GM23338 (cell line): Measurements from ENCODE around the gene PLEKHM2. TPM values are rescaled to one million over a fixed set of nuclear protein-coding genes. Genes with fewer than 3 reads are reported as not detected.

Source experiments
- ATAC-seq: fragments of 200-7000 bp; cut with Tn5 transposase; 3 replicates; pipeline ENCODE4 v1.9.1; 2020
- DNase-seq: peaks from one replicate; pipeline ENCODE4 v3.0.0-alpha.2; 2015; ENCODE audit warnings: low spot score
- H2AFZ ChIP-seq: fragments of 200-600 bp; sonication (generic); 2 replicates; pipeline ENCODE4 v1.8.0; 2016; ENCODE audit warnings: antibody characterized with exemption, mild to moderate bottlenecking, moderate library complexity
- H3F3A ChIP-seq: fragments of 200-600 bp; sonication (generic); replicated peaks from 2 replicates; pipeline ENCODE4 v1.8.0; 2017; ENCODE audit warnings: antibody characterized with exemption, mixed run types, low read depth
- H3K27ac ChIP-seq: fragments of 200-600 bp; sonication (generic); 2 replicates; pipeline ENCODE4 v1.6.1; 2016; ENCODE audit warnings: low read depth
- H3K27me3 ChIP-seq: fragments of 200-600 bp; sonication (generic); 2 replicates; pipeline ENCODE4 v1.8.0; 2016; ENCODE audit warnings: mild to moderate bottlenecking, mixed run types, moderate library complexity; ENCODE audit not compliant: insufficient read depth
- H3K36me3 ChIP-seq: fragments of 200-600 bp; sonication (generic); 2 replicates; pipeline ENCODE4 v1.8.0; 2016; ENCODE audit warnings: mild to moderate bottlenecking; ENCODE audit not compliant: insufficient read depth
- H3K4me1 ChIP-seq: fragments of 200-600 bp; sonication (generic); 2 replicates; pipeline ENCODE4 v1.8.0; 2016; ENCODE audit warnings: mild to moderate bottlenecking, moderate library complexity; ENCODE audit not compliant: insufficient read depth
- H3K4me2 ChIP-seq: fragments of 200-600 bp; sonication (generic); 2 replicates; pipeline ENCODE4 v1.7.1; 2017; ENCODE audit warnings: mixed run types
- H3K4me3 ChIP-seq: fragments of 200-600 bp; sonication (generic); 2 replicates; pipeline ENCODE4 v1.6.1; 2016; ENCODE audit warnings: mixed run types
- H3K79me2 ChIP-seq: fragments of 200-600 bp; sonication (generic); replicated peaks from 2 replicates; pipeline ENCODE4 v1.8.0; 2017; ENCODE audit warnings: mild to moderate bottlenecking; ENCODE audit not compliant: insufficient read depth
- H3K9me2 ChIP-seq: fragments of 200-600 bp; sonication (generic); 2 replicates; pipeline ENCODE4 v1.8.0; 2017; ENCODE audit not compliant: insufficient read depth
- H4K20me1 ChIP-seq: fragments of 200-600 bp; sonication (generic); replicated peaks from 2 replicates; pipeline ENCODE4 v1.8.0; 2017; ENCODE audit warnings: mild to moderate bottlenecking; ENCODE audit not compliant: insufficient read depth
- H3K27ac Mint-ChIP-seq: 2 replicates; pipeline ENCODE4 v1.8.0; 2020; ENCODE audit warnings: inconsistent platforms, mild to moderate bottlenecking, moderate library complexity, mixed read lengths
- H3K27me3 Mint-ChIP-seq: 3 replicates; pipeline ENCODE4 v1.8.0; 2022; ENCODE audit warnings: low read depth, mild to moderate bottlenecking, moderate library complexity, mixed read lengths, inconsistent platforms; ENCODE audit not compliant: insufficient read depth, poor library complexity
- H3K36me3 Mint-ChIP-seq: 3 replicates; pipeline ENCODE4 v1.8.0; 2021; ENCODE audit warnings: low read depth, mild to moderate bottlenecking, inconsistent platforms, moderate library complexity, mixed read lengths
- H3K4me1 Mint-ChIP-seq: 3 replicates; pipeline ENCODE4 v1.8.0; 2020; ENCODE audit warnings: mild to moderate bottlenecking, inconsistent platforms, mixed read lengths
- H3K4me3 Mint-ChIP-seq: 3 replicates; pipeline ENCODE4 v1.8.0; 2021; ENCODE audit warnings: moderate library complexity, mild to moderate bottlenecking, inconsistent platforms, mixed read lengths
- H3K9me3 Mint-ChIP-seq: 3 replicates; pipeline ENCODE4 v1.8.0; 2020; ENCODE audit warnings: moderate library complexity, mild to moderate bottlenecking, inconsistent platforms, mixed read lengths
- CTCF ChIP-seq, 2 experiments: fragments of 200-600 bp in 1 of 2; sonication (generic) in 1 of 2; conservative IDR thresholded peaks; 2 replicates each; pipeline versions ENCODE4 v1.5.1 to v1.6.1; 2016 to 2017; ENCODE audit warnings: antibody characterized with exemption in 2 of 2, low read depth in 2 of 2, mild to moderate bottlenecking in 2 of 2, moderate library complexity in 1 of 2
- ETS1 ChIP-seq: IDR thresholded peaks from 2 replicates; pipeline ENCODE4 v1.6.1; 2016; ENCODE audit warnings: antibody characterized with exemption
- EZH2 ChIP-seq: fragments of 200-600 bp; sonication (generic); IDR thresholded peaks from one replicate; pipeline ENCODE4 v1.8.0; 2017; ENCODE audit warnings: antibody characterized with exemption, mild to moderate bottlenecking, low read depth; ENCODE audit not compliant: unreplicated experiment
- EZH2phosphoT487 ChIP-seq: fragments of 200-600 bp; sonication (generic); IDR thresholded peaks from one replicate; pipeline ENCODE4 v1.8.1; 2018; ENCODE audit warnings: antibody characterized with exemption; ENCODE audit not compliant: unreplicated experiment
- JUNB ChIP-seq: IDR thresholded peaks from one replicate; pipeline ENCODE4 v1.6.1; 2016; ENCODE audit warnings: antibody characterized with exemption; ENCODE audit not compliant: unreplicated experiment
- NANOG ChIP-seq: IDR thresholded peaks from 2 replicates; pipeline ENCODE4 v1.6.1; 2016; ENCODE audit warnings: antibody characterized with exemption, borderline replicate concordance
- POLR2AphosphoS5 ChIP-seq: IDR thresholded peaks from 2 replicates; pipeline ENCODE4 v1.6.1; 2016; ENCODE audit warnings: antibody characterized with exemption, low read depth
- REST ChIP-seq: IDR thresholded peaks from one replicate; pipeline ENCODE4 v1.6.1; 2018; ENCODE audit warnings: antibody characterized with exemption; ENCODE audit not compliant: unreplicated experiment
- STAT1 ChIP-seq: IDR thresholded peaks from one replicate; pipeline ENCODE4 v1.6.1; 2016; ENCODE audit warnings: antibody characterized with exemption; ENCODE audit not compliant: unreplicated experiment
- ZNF114 ChIP-seq: fragments of 250-450 bp; sonication (Bioruptor Pico); IDR thresholded peaks from 2 replicates; pipeline ENCODE4 v1.5.0; 2020; ENCODE audit warnings: mild to moderate bottlenecking, moderate library complexity
- ZNF331 ChIP-seq: fragments of 250-450 bp; sonication (Bioruptor Pico); IDR thresholded peaks from 2 replicates; pipeline ENCODE4 v1.5.0; 2020; ENCODE audit warnings: low read depth, mild to moderate bottlenecking, moderate library complexity
- polyA plus RNA-seq: library from polyadenylated mRNA; unstranded; fragments of >200 nt; fragmentation: Nextera tagmentation; extraction: Ambion mirVana; gene quantifications from 2 replicates; pipeline ENCODE4 v1.2.1, GENCODE V29; 2016
- total RNA-seq: library from RNA; depleted of rRNA; stranded (reverse); fragments of >200 nt; shearing (Covaris generic); gene quantifications from 2 replicates; pipeline ENCODE4 v1.2.3, GENCODE V29; 2014

The PLEKHM2 gene
- total and polyA plus RNA-seq, 2 experiments from 2014 or later, result 11.2 to 40.0 TPM

GRCh38 chr1:15678578-15678977, 5.5 kb upstream of the PLEKHM2 start (continued):
- TF ChIP-seq ETS1, result no peak
- no peak for TF ChIP-seq POLR2AphosphoS5
- TF ChIP-seq CTCF (conservative IDR thresholded peaks at IDR 0.05; ENCODE audit: low read depth in 2 of 2), result no peak

- Mint-ChIP-seq H3K36me3 (peaks cover 7% of the 10 kb centered on the region; the same call in 1 of the 3 replicates), H3K4me3 (no peak overlapping the region), H3K4me1 (peaks cover 13% of the 10 kb centered on the region), H3K9me3 (peaks cover 19% of the 10 kb centered on the region), H3K27me3 (peaks cover 7% of the 10 kb centered on the region), H3K27ac (no peak overlapping the region)
- ATAC-seq (no peak), DNase-seq (no peak)
- Histone ChIP-seq H3K27ac (no peak overlapping the region), H3K36me3 (no peaks in the 10 kb centered on the region), H3K27me3 (no peaks in the 10 kb centered on the region), H3K4me2 (no peak overlapping the region), H3K9me2 (no peaks in the 10 kb centered on the region), H3K4me3 (no peak overlapping the region), H3F3A (0 out of 2 replicates have a peak, but pooled peaks cover 5% of the 10 kb centered on the region), H2AFZ (no peak overlapping the region), H3K79me2 (peaks cover 4% of the 10 kb centered on the region), H3K4me1 (peaks cover 3% of the 10 kb centered on the region; the same call in 1 of the 2 replicates), H4K20me1 (no peaks in the 10 kb centered on the region)
- TF ChIP-seq POLR2AphosphoS5, result no peak
- no peak for TF ChIP-seq EZH2
- TF ChIP-seq REST, result no peak
- TF ChIP-seq JUNB, result no peak
- no peak for TF ChIP-seq EZH2phosphoT487
- no peak for TF ChIP-seq STAT1
- no peak for TF ChIP-seq ZNF331
- TF ChIP-seq NANOG, result no peak
- TF ChIP-seq ZNF114, result no peak
- no peak for TF ChIP-seq ETS1
- TF ChIP-seq CTCF (conservative IDR thresholded peaks at IDR 0.05; ENCODE audit: low read depth in 2 of 2), result no peak
These were observed 4.0 kb upstream of the PLEKHM2 start for GRCh38 chr1:15680131-15680530.
